Stomach (tissue), 4 donors: ENCODE measurements around the gene IL2RG.

ENCODE experiments used
- POLR2A ChIP-seq, 4 donors: fragments of 450-650 bp; IDR thresholded peaks; one replicate each; pipeline ENCODE4 v1.6.1; 2016; ENCODE audit warnings: antibody characterized with exemption in 4 of 4, control low read depth in 2 of 4, mild to moderate bottlenecking in 1 of 4, moderate library complexity in 1 of 4
- POLR2AphosphoS5 ChIP-seq, 3 donors: sonication (generic); formaldehyde crosslinking; IDR thresholded peaks; one replicate each; pipeline ENCODE4 v1.6.1; 2016; ENCODE audit warnings: antibody characterized with exemption in 3 of 3
- TF ChIP-seq, protein P1 (sequence below), 7 experiments: fragments of 450-650 bp in 4 of 7; fragments of 200-600 bp in 3 of 7; sonication (generic) in 3 of 7; IDR thresholded peaks; one replicate each; pipeline ENCODE4 v1.5.1; 2016 to 2019; ENCODE audit warnings: antibody characterized with exemption in 7 of 7, control low read depth in 2 of 7, mild to moderate bottlenecking in 1 of 7

DNA sequence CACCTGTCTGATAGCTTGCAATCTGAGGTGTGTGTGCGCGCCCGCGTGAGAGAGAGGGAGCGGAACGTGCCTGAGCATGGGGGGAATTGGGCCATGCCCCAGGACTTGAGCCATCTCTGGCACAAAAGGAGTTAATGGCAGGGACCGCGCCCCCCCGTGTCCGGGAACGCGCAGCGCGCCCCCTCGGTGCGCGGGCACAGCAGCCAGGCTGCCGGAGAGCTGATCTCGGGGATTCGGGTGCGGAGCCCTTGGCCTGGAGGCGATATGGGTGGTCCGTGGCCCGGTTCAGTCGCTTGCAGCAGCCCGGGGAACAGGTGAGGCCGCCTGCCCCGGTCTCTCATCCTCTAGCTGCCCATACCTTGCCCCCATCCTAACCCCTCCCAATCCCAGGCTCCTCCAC lies 33.3 kb upstream of the IL2RG start, which contains the start of gene NLGN3:
- TF ChIP-seq POLR2AphosphoS5 (IDR thresholded peaks at IDR 0.05): no peak
- TF ChIP-seq, protein P1, sequence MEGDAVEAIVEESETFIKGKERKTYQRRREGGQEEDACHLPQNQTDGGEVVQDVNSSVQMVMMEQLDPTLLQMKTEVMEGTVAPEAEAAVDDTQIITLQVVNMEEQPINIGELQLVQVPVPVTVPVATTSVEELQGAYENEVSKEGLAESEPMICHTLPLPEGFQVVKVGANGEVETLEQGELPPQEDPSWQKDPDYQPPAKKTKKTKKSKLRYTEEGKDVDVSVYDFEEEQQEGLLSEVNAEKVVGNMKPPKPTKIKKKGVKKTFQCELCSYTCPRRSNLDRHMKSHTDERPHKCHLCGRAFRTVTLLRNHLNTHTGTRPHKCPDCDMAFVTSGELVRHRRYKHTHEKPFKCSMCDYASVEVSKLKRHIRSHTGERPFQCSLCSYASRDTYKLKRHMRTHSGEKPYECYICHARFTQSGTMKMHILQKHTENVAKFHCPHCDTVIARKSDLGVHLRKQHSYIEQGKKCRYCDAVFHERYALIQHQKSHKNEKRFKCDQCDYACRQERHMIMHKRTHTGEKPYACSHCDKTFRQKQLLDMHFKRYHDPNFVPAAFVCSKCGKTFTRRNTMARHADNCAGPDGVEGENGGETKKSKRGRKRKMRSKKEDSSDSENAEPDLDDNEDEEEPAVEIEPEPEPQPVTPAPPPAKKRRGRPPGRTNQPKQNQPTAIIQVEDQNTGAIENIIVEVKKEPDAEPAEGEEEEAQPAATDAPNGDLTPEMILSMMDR (IDR thresholded peaks at IDR 0.05): no peak
- no peak for TF ChIP-seq POLR2A (IDR thresholded peaks at IDR 0.05)
